Endothelial cell of umbilical vein (primary cell): Measurements from ENCODE around the gene IGF2R. TPM values are rescaled to one million over a fixed set of nuclear protein-coding genes. Genes with fewer than 3 reads are reported as not detected.

Experiments
- BruUV-seq: library from RNA; stranded (reverse); fragments of 400-500 nt; replicated peaks from 2 replicates; lab custom pipeline; 2021; lab: Mats Ljungman, UMichigan
- CTCF ChIA-PET: fragments of 300-600, 350-600 bp; sonication (Branson Sonifier 250); formaldehyde crosslinking; loops from one replicate; lab custom pipeline; 2021; ENCODE audit warnings: antibody characterized with exemption, inconsistent platforms; lab: Charles Lee
- POLR2A ChIA-PET: fragments of 300-600, 350-600 bp; sonication (Branson Sonifier 250); formaldehyde crosslinking; loops from one replicate; lab custom pipeline; 2021; ENCODE audit warnings: antibody characterized with exemption, inconsistent platforms; lab: Charles Lee
- DNase-seq: peaks from one replicate; pipeline ENCODE4 v3.0.0-alpha.2; 2011; ENCODE audit warnings: low read depth, low spot score
- FAIRE-seq: peaks from 2 replicates; lab custom pipeline; 2011; peaks lifted over from hg19 to GRCh38; lab: Jason Lieb, UNC
- H2AFZ ChIP-seq: 2 replicates; pipeline ENCODE4 v1.6.0; 2012; ENCODE audit warnings: low read depth, low read length, control low read depth, inconsistent platforms
- H3K27ac ChIP-seq: 2 replicates; pipeline ENCODE4 v1.5.1; 2011; ENCODE audit warnings: low read depth, mild to moderate bottlenecking, control low read depth, low read length, moderate library complexity; ENCODE audit not compliant: insufficient read depth
- H3K27me3 ChIP-seq, 2 experiments: 2 replicates each; pipeline versions ENCODE4 v1.6.0 to v1.6.1; 2011; ENCODE audit warnings: low read length in 2 of 2, mixed read lengths in 1 of 2; ENCODE audit not compliant: control insufficient read depth in 2 of 2, insufficient read depth in 2 of 2
- H3K36me3 ChIP-seq, 2 experiments: 2 replicates in 1 of 2; 3 replicates in 1 of 2; pipeline ENCODE4 v1.5.1; 2011; ENCODE audit warnings: low read length in 2 of 2, mild to moderate bottlenecking in 1 of 2, moderate library complexity in 1 of 2; ENCODE audit not compliant: control insufficient read depth in 2 of 2, insufficient read depth in 2 of 2; ENCODE audit errors: extremely low read depth in 1 of 2
- H3K4me1 ChIP-seq: 3 replicates; pipeline ENCODE4 v1.5.1; 2011; ENCODE audit warnings: mild to moderate bottlenecking, low read length; ENCODE audit not compliant: control insufficient read depth, insufficient read depth; ENCODE audit errors: extremely low read depth
- H3K4me2 ChIP-seq: 2 replicates; pipeline ENCODE4 v1.6.1; 2011; ENCODE audit warnings: low read length, control low read depth, mixed read lengths; ENCODE audit not compliant: insufficient read depth
- H3K4me3 ChIP-seq, 3 experiments: fragments of 200-600 bp in 1 of 3; sonication (generic), shearing (Covaris generic) in 1 of 3; replicated peaks in 1 of 3; 2 replicates each; pipeline ENCODE4 v1.5.1; 2011 to 2016; ENCODE audit warnings: control low read depth in 3 of 3, low read length in 3 of 3, mild to moderate bottlenecking in 2 of 3, inconsistent platforms in 1 of 3, low read depth in 1 of 3, moderate library complexity in 1 of 3; ENCODE audit not compliant: insufficient read depth in 1 of 3
- H3K79me2 ChIP-seq: 2 replicates; pipeline ENCODE4 v1.6.0; 2012; ENCODE audit warnings: low read length, inconsistent platforms; ENCODE audit not compliant: control insufficient read depth, insufficient read depth
- H3K9ac ChIP-seq: replicated peaks from 2 replicates; pipeline ENCODE3; 2011; ENCODE audit warnings: low read length, control low read depth; ENCODE audit not compliant: insufficient read depth; ENCODE audit errors: extremely low read depth
- H3K9me1 ChIP-seq: replicated peaks from 3 replicates; pipeline ENCODE4 v1.6.0; 2011; ENCODE audit warnings: mild to moderate bottlenecking, low read length; ENCODE audit not compliant: control insufficient read depth, insufficient read depth; ENCODE audit errors: extremely low read depth
- H3K9me3 ChIP-seq: replicated peaks from 2 replicates; pipeline ENCODE4 v1.5.1; 2012; ENCODE audit warnings: low read length, inconsistent platforms; ENCODE audit not compliant: control insufficient read depth, insufficient read depth
- H4K20me1 ChIP-seq: replicated peaks from 2 replicates; pipeline ENCODE3; 2011; ENCODE audit warnings: mild to moderate bottlenecking, low read length; ENCODE audit not compliant: control insufficient read depth, insufficient read depth; ENCODE audit errors: extremely low read depth
- EZH2 ChIP-seq: IDR thresholded peaks from 2 replicates; pipeline ENCODE4 v1.6.1; 2012; ENCODE audit warnings: borderline replicate concordance, low read depth, mild to moderate bottlenecking, moderate library complexity, low read length, inconsistent platforms; ENCODE audit not compliant: severe bottlenecking
- FOS ChIP-seq: IDR thresholded peaks from 2 replicates; pipeline ENCODE4 v1.6.1; 2011; ENCODE audit warnings: mild to moderate bottlenecking, low read length, moderate library complexity, borderline replicate concordance; ENCODE audit not compliant: insufficient read depth
- GATA2 ChIP-seq: IDR thresholded peaks from 2 replicates; pipeline ENCODE4 v1.7.0; 2011; ENCODE audit warnings: low read depth, mild to moderate bottlenecking, moderate library complexity, mixed read lengths, low read length; ENCODE audit not compliant: insufficient read length, insufficient read depth
- JUN ChIP-seq: IDR thresholded peaks from 2 replicates; pipeline ENCODE4 v1.6.1; 2011; ENCODE audit warnings: borderline replicate concordance, low read depth; ENCODE audit not compliant: insufficient read length, insufficient read depth
- MYC ChIP-seq: IDR thresholded peaks from one replicate; pipeline ENCODE4 v1.6.1; 2011; ENCODE audit warnings: mild to moderate bottlenecking, low read depth, low read length
- POLR2A ChIP-seq: IDR thresholded peaks from 2 replicates; pipeline ENCODE4 v1.6.1; 2012; ENCODE audit warnings: low read depth, mild to moderate bottlenecking, control low read depth, low read length
- POLR2AphosphoS5 ChIP-seq: IDR thresholded peaks from 2 replicates; pipeline ENCODE4 v1.6.1; 2012; ENCODE audit warnings: low read depth, mild to moderate bottlenecking, control low read depth, low read length, moderate library complexity; ENCODE audit not compliant: insufficient read depth
- dilution Hi-C: fragments of 300-500 bp; cut with MboI; formaldehyde crosslinking; loops from one replicate; pipeline ENCODE4 v1.15.0; 2019; ENCODE audit warnings: low sequenced_read_pairs; ENCODE audit not compliant: extremely low pct_ligation_motif_present
- intact Hi-C: fragments of 100-400 bp; cut with micrococcal nuclease; formaldehyde crosslinking; loops from one replicate; pipeline ENCODE4 v1.10.0; 2022
- polyA plus RNA-seq, 4 experiments: library from polyadenylated mRNA; depleted of rRNA in 3 of 4; stranded (reverse) in 3 of 4; unstranded in 1 of 4; fragments of >200 nt; gene quantifications; 2 replicates each; pipeline versions ENCODE4 v1.2.1 to v1.2.3, GENCODE V29; 2011 to 2012; ENCODE audit warnings: missing spikeins in 1 of 4
- total RNA-seq: library from RNA; stranded (reverse); gene quantifications from 2 replicates; pipeline ENCODE4 v1.2.3, GENCODE V29; 2021
- TF ChIP-seq, protein P1 (sequence below), 2 donors: IDR thresholded peaks; 1 replicate in 1 of 2; 2 replicates in 1 of 2; pipeline ENCODE4 v1.5.1; 2011; ENCODE audit warnings: low read length in 2 of 2, mild to moderate bottlenecking in 2 of 2, moderate library complexity in 2 of 2, control low read depth in 1 of 2, inconsistent platforms in 1 of 2, low read depth in 1 of 2; ENCODE audit not compliant: insufficient read depth in 1 of 2; ENCODE audit errors: extremely low read depth in 1 of 2
- TF ChIP-seq, protein P2 (sequence below): IDR thresholded peaks from 2 replicates; pipeline ENCODE4 v1.6.1; 2011; ENCODE audit not compliant: insufficient read depth, insufficient read length

IGF2R gene
- total and polyA plus RNA-seq, 2 donors (not counting 3 experiments of a cell fraction or from before 2014, with no cell fraction given): 16.3 to 60.2 TPM

DNA sequence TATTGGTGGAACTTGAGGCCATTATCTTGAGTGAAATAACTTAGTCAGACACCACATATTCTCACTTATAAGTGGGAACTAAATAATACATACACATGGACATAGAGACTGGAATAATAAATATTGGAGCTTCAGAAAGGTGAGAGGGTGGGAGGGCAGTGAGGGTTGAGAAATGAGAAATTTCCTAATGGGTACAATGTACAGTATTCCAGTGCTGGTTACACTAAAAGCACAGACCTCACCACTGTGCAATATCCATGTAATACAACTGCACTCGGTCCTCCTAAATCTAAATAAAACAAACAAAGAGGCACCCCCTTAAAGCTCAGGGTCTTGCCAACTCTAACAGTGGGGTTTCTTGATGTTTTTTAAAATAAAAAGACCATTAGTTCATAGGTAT lies 53.2 kb downstream of the IGF2R start:
- ChIA-PET POLR2A (no interaction called here), CTCF (no interaction called here)
- no peak overlapping the region for H3K4me3 ChIP-seq
- H3K27me3 ChIP-seq: no peaks in the 10 kb centered on the region
- FAIRE-seq (no peak), DNase-seq (no peak)
- no peaks in the 10 kb centered on the region for H3K4me1 ChIP-seq
- H2AFZ ChIP-seq: no peak overlapping the region
- peaks cover 2 to 5% of the 10 kb centered on the region in 2 experiments for H3K36me3 ChIP-seq
- dilution Hi-C loops: no loop called here
- no peaks in the 10 kb centered on the region for H3K9me3 ChIP-seq
- no peak overlapping the region for H3K27ac ChIP-seq
- H4K20me1 ChIP-seq: no peaks in the 10 kb centered on the region
- H3K9me1 ChIP-seq: no peaks in the 10 kb centered on the region
- no peaks in the 10 kb centered on the region for H3K79me2 ChIP-seq
- H3K9ac ChIP-seq: no peak overlapping the region
- H3K4me2 ChIP-seq: no peak overlapping the region
- intact Hi-C loops: no loop called here
- BruUV-seq: no TSS peak
- TF ChIP-seq POLR2AphosphoS5: no peak
- TF ChIP-seq EZH2: no peak
- TF ChIP-seq, protein P1, sequence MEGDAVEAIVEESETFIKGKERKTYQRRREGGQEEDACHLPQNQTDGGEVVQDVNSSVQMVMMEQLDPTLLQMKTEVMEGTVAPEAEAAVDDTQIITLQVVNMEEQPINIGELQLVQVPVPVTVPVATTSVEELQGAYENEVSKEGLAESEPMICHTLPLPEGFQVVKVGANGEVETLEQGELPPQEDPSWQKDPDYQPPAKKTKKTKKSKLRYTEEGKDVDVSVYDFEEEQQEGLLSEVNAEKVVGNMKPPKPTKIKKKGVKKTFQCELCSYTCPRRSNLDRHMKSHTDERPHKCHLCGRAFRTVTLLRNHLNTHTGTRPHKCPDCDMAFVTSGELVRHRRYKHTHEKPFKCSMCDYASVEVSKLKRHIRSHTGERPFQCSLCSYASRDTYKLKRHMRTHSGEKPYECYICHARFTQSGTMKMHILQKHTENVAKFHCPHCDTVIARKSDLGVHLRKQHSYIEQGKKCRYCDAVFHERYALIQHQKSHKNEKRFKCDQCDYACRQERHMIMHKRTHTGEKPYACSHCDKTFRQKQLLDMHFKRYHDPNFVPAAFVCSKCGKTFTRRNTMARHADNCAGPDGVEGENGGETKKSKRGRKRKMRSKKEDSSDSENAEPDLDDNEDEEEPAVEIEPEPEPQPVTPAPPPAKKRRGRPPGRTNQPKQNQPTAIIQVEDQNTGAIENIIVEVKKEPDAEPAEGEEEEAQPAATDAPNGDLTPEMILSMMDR (IDR thresholded peaks at IDR 0.05; ENCODE audit: extremely low read depth in 1 of 2, insufficient read depth in 1 of 2, low read depth in 1 of 2, low read length in 2 of 2): no peak
- TF ChIP-seq, protein P2, sequence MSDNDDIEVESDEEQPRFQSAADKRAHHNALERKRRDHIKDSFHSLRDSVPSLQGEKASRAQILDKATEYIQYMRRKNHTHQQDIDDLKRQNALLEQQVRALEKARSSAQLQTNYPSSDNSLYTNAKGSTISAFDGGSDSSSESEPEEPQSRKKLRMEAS: no peak
- TF ChIP-seq GATA2: no peak
- TF ChIP-seq POLR2A: no peak
- no peak for TF ChIP-seq JUN
- no peak for TF ChIP-seq FOS
- no peak for TF ChIP-seq MYC
